ENCODE data around the gene NES. TPM values are rescaled to one million over a fixed set of nuclear protein-coding genes. Genes with fewer than 3 reads are reported as not detected.

Gene NES
- total RNA-seq, 1 experiment from 2014 or later = 56.3 TPM

DNA sequence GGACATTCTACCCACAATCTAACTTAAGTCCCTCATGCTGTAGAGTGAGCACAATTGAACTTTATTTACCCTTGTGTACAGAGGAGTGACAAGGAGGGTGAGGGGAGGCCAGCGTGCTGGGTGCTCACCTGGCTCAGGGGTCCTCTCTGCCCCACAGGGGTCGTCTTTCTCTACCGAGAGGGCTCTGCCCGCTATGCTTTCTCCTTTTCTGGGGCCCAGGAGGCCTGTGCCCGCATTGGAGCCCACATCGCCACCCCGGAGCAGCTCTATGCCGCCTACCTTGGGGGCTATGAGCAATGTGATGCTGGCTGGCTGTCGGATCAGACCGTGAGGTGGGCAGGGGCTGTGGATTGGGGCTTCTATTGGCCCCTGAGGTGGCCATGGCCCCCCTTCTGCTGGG, 29.9 kb downstream of the NES start:
- no peaks in the 10 kb centered on the region for H3K27me3 ChIP-seq (ENCODE audit: control insufficient read depth, insufficient read depth, low read length)
- TF ChIP-seq SIN3A (IDR thresholded peaks at IDR 0.05; ENCODE audit: borderline replicate concordance, insufficient read depth, low read depth, low read length) = no peak
- no peak for TF ChIP-seq TCF7L2 (IDR thresholded peaks at IDR 0.05; ENCODE audit: low read depth, low read length)
- TF ChIP-seq, protein P1, sequence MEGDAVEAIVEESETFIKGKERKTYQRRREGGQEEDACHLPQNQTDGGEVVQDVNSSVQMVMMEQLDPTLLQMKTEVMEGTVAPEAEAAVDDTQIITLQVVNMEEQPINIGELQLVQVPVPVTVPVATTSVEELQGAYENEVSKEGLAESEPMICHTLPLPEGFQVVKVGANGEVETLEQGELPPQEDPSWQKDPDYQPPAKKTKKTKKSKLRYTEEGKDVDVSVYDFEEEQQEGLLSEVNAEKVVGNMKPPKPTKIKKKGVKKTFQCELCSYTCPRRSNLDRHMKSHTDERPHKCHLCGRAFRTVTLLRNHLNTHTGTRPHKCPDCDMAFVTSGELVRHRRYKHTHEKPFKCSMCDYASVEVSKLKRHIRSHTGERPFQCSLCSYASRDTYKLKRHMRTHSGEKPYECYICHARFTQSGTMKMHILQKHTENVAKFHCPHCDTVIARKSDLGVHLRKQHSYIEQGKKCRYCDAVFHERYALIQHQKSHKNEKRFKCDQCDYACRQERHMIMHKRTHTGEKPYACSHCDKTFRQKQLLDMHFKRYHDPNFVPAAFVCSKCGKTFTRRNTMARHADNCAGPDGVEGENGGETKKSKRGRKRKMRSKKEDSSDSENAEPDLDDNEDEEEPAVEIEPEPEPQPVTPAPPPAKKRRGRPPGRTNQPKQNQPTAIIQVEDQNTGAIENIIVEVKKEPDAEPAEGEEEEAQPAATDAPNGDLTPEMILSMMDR (IDR thresholded peaks at IDR 0.05) = no peak
- TF ChIP-seq POLR2AphosphoS5 (IDR thresholded peaks at IDR 0.05; ENCODE audit: low read depth, low read length) = no peak
- TF ChIP-seq, protein P2, sequence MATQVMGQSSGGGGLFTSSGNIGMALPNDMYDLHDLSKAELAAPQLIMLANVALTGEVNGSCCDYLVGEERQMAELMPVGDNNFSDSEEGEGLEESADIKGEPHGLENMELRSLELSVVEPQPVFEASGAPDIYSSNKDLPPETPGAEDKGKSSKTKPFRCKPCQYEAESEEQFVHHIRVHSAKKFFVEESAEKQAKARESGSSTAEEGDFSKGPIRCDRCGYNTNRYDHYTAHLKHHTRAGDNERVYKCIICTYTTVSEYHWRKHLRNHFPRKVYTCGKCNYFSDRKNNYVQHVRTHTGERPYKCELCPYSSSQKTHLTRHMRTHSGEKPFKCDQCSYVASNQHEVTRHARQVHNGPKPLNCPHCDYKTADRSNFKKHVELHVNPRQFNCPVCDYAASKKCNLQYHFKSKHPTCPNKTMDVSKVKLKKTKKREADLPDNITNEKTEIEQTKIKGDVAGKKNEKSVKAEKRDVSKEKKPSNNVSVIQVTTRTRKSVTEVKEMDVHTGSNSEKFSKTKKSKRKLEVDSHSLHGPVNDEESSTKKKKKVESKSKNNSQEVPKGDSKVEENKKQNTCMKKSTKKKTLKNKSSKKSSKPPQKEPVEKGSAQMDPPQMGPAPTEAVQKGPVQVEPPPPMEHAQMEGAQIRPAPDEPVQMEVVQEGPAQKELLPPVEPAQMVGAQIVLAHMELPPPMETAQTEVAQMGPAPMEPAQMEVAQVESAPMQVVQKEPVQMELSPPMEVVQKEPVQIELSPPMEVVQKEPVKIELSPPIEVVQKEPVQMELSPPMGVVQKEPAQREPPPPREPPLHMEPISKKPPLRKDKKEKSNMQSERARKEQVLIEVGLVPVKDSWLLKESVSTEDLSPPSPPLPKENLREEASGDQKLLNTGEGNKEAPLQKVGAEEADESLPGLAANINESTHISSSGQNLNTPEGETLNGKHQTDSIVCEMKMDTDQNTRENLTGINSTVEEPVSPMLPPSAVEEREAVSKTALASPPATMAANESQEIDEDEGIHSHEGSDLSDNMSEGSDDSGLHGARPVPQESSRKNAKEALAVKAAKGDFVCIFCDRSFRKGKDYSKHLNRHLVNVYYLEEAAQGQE (IDR thresholded peaks at IDR 0.05; ENCODE audit: insufficient read depth in 1 of 2, low read depth in 2 of 2, low read length in 1 of 2) = no peak
- no peaks in the 10 kb centered on the region for H3K4me1 ChIP-seq (ENCODE audit: control insufficient read depth, insufficient read depth, low read length)
- intact Hi-C loops (cut with micrococcal nuclease; ENCODE audit: unreplicated experiment) = no loop called here
- in situ Hi-C loops (cut with HindIII; ENCODE audit: low pct_unique_long_range_greater_than_20kb, low sequenced_read_pairs) = no loop called here
- ATAC-seq = no peak
- H3K27ac ChIP-seq (ENCODE audit: low read length) = no peak overlapping the region
- BruUV-seq (replicated peaks) = no TSS peak
- H3K36me3 ChIP-seq (ENCODE audit: control insufficient read depth, insufficient read depth, low read length) = no peaks in the 10 kb centered on the region
- POLR2A ChIA-PET = no interaction called here
- DNase-seq (ENCODE audit: low read depth, low spot score) = no peak
- CTCF ChIA-PET = no interaction called here
- no peak overlapping the region for H3K4me3 ChIP-seq (ENCODE audit: low read depth in 2 of 2, low read length in 2 of 2)
- no peaks in the 10 kb centered on the region for H3K9me3 ChIP-seq (ENCODE audit: control insufficient read depth, insufficient read depth, low read depth, low read length)

DNA sequence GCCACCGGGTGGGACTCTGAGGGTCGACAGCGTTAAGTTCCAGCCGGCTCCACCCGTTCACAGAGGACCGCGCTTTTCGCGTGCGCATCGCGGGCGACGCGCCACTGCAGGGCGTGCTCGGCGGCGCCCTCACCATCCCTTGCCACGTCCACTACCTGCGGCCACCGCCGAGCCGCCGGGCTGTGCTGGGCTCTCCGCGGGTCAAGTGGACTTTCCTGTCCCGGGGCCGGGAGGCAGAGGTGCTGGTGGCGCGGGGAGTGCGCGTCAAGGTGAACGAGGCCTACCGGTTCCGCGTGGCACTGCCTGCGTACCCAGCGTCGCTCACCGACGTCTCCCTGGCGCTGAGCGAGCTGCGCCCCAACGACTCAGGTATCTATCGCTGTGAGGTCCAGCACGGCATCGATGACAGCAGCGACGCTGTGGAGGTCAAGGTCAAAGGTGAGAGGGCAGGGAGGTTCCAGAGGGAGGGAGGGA, 30.4 kb downstream of the NES start:
- Histone ChIP-seq H3K4me1 (ENCODE audit: control insufficient read depth, insufficient read depth, low read length) (no peaks in the 10 kb centered on the region), H3K4me3 (ENCODE audit: low read depth in 2 of 2, low read length in 2 of 2) (no peak overlapping the region), H3K27me3 (ENCODE audit: control insufficient read depth, insufficient read depth, low read length) (no peaks in the 10 kb centered on the region), H3K27ac (ENCODE audit: low read length) (no peak overlapping the region), H3K9me3 (ENCODE audit: control insufficient read depth, insufficient read depth, low read depth, low read length) (no peaks in the 10 kb centered on the region), H3K36me3 (ENCODE audit: control insufficient read depth, insufficient read depth, low read length) (no peaks in the 10 kb centered on the region)
- BruUV-seq (replicated peaks) = no TSS peak
- no peak for TF ChIP-seq TCF7L2 (IDR thresholded peaks at IDR 0.05; ENCODE audit: low read depth, low read length)
- TF ChIP-seq, protein P2 (IDR thresholded peaks at IDR 0.05; ENCODE audit: insufficient read depth in 1 of 2, low read depth in 2 of 2, low read length in 1 of 2) = no peak
- TF ChIP-seq, protein P1 (IDR thresholded peaks at IDR 0.05) = no peak
- TF ChIP-seq POLR2AphosphoS5 (IDR thresholded peaks at IDR 0.05; ENCODE audit: low read depth, low read length) = no peak
- no peak for TF ChIP-seq SIN3A (IDR thresholded peaks at IDR 0.05; ENCODE audit: borderline replicate concordance, insufficient read depth, low read depth, low read length)
- intact Hi-C loops (cut with micrococcal nuclease; ENCODE audit: unreplicated experiment) = no loop called here
- ATAC-seq = no peak
- ChIA-PET CTCF (interaction anchor here (0.7 kb wide), 1 partner anchor 13 kb away, joined by 3 read pairs; no protein-coding TSS in a partner anchor), POLR2A (no interaction called here)
- in situ Hi-C loops (cut with HindIII; ENCODE audit: low pct_unique_long_range_greater_than_20kb, low sequenced_read_pairs) = no loop called here
- no peak for DNase-seq (ENCODE audit: low read depth, low spot score)
